ENCODE measurements around the gene CNPY4.
A peak's percentile ranks its signal among the peaks of the same experiment; 100 is the strongest.

The CNPY4 gene

DNA sequence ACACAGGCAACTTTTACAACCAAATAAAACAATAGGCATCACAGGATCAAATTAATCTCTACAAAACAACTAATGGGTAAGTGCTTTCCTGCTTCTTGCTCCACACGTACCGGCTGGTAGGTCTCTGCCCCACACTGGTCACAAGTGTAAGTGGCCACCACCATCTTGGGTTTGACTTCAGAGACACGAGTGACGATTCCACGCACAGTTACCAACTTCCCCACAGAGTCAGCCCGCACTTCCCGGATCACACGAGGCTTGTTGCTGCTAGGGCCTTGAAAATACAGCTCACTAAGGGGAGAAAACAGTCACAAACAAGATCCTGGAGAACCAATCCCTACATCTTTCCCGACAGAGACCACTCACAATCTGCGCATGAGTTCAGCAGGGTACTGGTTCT, 20.5 kb upstream of the CNPY4 start:
- no peak overlapping the region for H3K4me3 ChIP-seq (ENCODE audit: control insufficient read depth, low read depth, low read length)
- DNase-seq (ENCODE audit: low read depth) = no peak
- TF ChIP-seq, protein P1, sequence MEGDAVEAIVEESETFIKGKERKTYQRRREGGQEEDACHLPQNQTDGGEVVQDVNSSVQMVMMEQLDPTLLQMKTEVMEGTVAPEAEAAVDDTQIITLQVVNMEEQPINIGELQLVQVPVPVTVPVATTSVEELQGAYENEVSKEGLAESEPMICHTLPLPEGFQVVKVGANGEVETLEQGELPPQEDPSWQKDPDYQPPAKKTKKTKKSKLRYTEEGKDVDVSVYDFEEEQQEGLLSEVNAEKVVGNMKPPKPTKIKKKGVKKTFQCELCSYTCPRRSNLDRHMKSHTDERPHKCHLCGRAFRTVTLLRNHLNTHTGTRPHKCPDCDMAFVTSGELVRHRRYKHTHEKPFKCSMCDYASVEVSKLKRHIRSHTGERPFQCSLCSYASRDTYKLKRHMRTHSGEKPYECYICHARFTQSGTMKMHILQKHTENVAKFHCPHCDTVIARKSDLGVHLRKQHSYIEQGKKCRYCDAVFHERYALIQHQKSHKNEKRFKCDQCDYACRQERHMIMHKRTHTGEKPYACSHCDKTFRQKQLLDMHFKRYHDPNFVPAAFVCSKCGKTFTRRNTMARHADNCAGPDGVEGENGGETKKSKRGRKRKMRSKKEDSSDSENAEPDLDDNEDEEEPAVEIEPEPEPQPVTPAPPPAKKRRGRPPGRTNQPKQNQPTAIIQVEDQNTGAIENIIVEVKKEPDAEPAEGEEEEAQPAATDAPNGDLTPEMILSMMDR (IDR thresholded peaks at IDR 0.05; ENCODE audit: control insufficient read depth, insufficient read depth, low read depth, low read length, missing control alignments) = no peak

DNA sequence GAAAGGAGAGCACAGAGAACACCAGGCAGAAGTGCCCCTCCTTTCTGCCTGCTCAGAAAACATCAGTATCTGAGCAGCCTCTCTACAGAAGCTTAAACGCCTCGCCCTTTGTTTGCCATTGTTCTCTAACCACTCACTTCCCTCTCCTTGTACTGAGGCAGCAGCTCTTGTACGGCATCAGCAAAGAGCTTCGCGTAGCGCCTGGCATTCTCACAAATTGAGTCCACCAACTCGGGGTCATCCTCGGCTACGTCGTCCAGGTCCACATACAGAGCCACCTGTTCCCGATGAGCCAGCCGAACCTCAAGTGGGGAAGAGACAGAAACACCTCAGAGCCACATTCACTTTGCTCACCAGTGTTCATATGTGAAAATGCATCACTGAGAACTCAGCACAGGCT, 20.0 kb upstream of the CNPY4 start:
- TF ChIP-seq, protein P1 (IDR thresholded peaks at IDR 0.05; ENCODE audit: control insufficient read depth, insufficient read depth, low read depth, low read length, missing control alignments) = no peak
- DNase-seq (ENCODE audit: low read depth) = no peak
- peak overlapping the region; percentile 93 for H3K4me3 ChIP-seq (ENCODE audit: control insufficient read depth, low read depth, low read length)

DNA sequence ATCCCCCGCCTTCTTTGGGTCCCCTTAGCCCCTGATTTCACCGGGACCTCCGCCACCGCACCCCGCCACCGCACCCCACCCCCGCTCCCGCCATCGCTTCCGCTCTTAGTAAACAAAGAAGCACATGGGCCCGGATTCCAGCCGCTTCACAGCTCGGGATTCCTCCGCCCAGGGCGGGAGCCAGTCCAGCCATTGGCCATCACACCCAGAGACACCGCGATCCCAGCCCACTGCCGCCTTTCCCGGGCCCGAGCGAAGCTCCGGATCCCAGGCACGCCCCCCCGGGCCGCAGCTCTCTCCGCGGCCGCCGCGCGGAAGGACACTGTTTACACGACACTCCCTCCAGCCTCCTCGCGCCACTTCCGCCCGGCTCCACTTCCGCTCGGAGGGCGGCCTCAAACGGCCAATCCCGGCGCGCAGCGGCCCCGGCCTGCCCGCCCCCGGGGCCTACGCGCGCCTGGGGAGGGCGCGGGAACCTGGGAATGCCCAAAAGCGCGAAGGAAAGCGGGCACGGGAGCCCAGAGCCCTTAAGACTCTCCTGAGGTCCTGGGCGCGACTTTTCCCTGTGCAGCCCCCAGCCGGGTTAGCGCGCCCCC, 18.9 kb upstream of the CNPY4 start:
- TF ChIP-seq, protein P1 (IDR thresholded peaks at IDR 0.05; ENCODE audit: control insufficient read depth, insufficient read depth, low read depth, low read length, missing control alignments) = no peak

DNA sequence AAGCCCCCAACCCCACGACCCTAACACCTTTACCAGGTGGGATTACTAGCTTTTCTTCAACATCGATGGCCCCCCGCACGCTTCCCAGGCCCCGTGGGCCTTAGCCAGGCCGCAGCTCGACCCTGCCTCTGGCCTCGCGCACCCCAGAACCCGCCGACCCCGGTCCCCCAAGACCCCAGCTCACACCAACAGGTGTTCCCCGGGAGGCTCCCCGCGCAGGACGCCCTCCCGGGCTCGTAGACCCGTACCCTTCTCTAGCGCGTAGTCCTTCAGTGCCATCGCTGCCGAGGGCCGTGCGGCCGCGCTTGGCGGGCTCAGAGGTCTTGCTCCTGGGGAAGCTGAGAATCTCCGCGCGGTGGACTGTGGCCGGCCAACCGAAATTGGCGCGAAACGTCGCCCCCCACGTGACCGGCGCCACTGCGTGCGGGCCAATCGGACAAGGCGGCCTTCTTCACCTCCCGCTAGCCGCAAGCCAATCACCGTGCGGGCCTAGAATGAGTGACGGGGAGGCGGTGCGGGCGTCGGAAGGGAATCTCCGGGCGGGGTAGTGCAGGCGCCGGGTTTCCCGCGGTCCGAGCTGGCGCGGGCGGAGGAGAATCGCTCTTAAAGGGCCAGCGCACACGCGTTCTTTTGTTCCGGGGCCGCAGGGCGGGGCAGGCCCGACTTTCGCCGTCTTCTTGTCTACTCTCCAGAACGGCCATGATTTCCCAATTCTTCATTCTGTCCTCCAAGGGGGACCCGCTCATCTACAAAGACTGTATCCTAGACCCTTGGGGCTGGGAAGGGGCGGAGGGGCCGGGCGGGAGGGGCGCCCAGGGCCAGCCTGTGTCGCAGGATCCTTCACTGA, 18.2 kb upstream of the CNPY4 start, which contains the start of the genes AP4M1 and MCM7:
TSS of gene AP4M1 (plus strand) at position 628 of the 847 bp plus-strand sequence. CDS start at position 700, 72 bp downstream.
TSS of gene MCM7 (minus strand) at position 382 of the 847 bp plus-strand sequence. CDS start at position 279, 103 bp downstream.
- peak; percentile 94 for DNase-seq (ENCODE audit: low read depth)
- TF ChIP-seq, protein P1 (IDR thresholded peaks at IDR 0.05; ENCODE audit: control insufficient read depth, insufficient read depth, low read depth, low read length, missing control alignments) = no peak
- peak within 1 kb of the TSS; percentile 93 for H3K4me3 ChIP-seq (ENCODE audit: control insufficient read depth, low read depth, low read length)

More for the DNA sequence above, 18.9 kb upstream of the CNPY4 start:
- peak overlapping the region; percentile 93 for H3K4me3 ChIP-seq (ENCODE audit: control insufficient read depth, low read depth, low read length)
- peak; percentile 97 for DNase-seq (ENCODE audit: low read depth)

DNA sequence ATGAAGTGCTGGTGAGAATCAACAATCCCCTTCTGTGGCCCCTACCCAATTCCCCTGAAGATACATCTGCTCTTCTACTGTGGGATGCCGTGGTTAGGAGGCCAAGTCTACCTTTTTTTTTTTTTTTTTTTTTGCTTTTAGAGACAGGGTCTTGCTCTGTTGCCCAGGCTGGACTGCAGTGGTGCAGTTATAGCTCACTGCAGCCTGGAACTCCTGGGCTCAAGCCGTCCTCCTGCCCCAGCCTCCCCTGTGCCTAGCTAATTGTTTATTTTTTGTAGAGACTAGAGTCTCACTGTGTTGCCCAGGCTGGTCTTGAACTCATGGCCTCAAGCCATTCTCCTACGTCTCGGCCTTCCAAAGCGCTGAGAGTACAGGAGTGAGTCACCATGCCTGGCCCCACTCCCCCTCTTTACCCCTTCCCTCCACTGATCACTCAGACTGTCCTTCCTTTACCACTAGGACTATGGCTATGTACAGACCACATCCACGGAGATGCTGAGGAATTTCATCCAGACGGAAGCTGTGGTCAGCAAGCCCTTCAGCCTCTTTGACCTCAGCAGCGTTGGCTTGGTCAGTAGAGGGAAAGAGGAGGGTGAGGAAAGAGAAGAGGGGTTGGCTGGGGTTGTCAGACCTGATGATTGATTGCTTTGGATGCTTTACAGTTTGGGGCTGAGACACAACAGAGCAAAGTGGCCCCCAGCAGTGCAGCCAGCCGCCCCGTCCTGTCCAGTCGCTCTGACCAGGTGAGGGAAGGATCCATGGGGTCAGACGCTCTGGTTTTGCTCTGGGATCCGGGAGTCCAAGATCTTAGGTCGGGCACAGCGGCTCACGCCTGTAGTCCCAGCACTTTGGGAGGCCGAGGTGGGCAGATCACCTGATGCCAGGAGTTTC, 16.2 kb upstream of the CNPY4 start:
- TF ChIP-seq, protein P1 (IDR thresholded peaks at IDR 0.05; ENCODE audit: control insufficient read depth, insufficient read depth, low read depth, low read length, missing control alignments) = no peak
- peak; percentile 55 for DNase-seq (ENCODE audit: low read depth)
- no peak overlapping the region for H3K4me3 ChIP-seq (ENCODE audit: control insufficient read depth, low read depth, low read length)

DNA sequence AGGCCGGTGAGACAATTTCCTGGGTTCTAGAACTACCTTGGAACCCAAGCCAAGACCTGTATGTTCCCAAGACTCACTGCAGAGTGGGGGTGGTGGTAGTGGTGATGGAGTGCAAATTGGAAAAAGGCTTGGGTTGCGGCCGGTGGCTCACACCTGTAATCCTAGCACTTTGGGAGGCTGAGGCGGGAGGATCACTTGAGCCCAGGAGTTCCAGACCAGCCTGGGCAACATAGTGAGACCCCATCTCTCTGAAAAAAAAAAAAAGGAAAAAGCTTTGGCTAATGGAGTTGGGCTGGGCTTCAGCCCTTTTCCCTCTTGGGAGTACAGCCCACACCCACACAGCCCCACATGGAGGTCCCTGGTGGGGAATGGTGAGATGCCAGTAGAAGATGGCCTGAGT, 13.9 kb upstream of the CNPY4 start:
- TF ChIP-seq, protein P1 (IDR thresholded peaks at IDR 0.05; ENCODE audit: control insufficient read depth, insufficient read depth, low read depth, low read length, missing control alignments) = no peak
- DNase-seq (ENCODE audit: low read depth) = no peak
- no peak overlapping the region for H3K4me3 ChIP-seq (ENCODE audit: control insufficient read depth, low read depth, low read length)

Data from AG09309 (cell line).